Measurements from ENCODE around the gene SLC29A2. TPM values are rescaled to one million over a fixed set of nuclear protein-coding genes. Genes with fewer than 3 reads are reported as not detected.

SLC29A2 gene
- total RNA-seq, 1 experiment from 2014 or later = 30.2 TPM

- Mint-ChIP-seq H3K9me3 (peaks cover under 1% of the 10 kb centered on the region), H3K36me3 (peaks cover 2% of the 10 kb centered on the region; the same call in 1 of the 2 replicates), H3K27ac (peak overlapping the region; percentile 96), H3K27me3 (ENCODE audit: low read depth) (peaks cover 5% of the 10 kb centered on the region; the same call in 1 of the 2 replicates), H3K4me3 (peak overlapping the region; percentile 87), H3K4me1 (peaks cover 25% of the 10 kb centered on the region)
- DNase-seq (ENCODE audit: low spot score) = peak; percentile 78
- ATAC-seq = peak; percentile 6
- TF ChIP-seq HMGA2 (CRISPR knock-in tag; IDR thresholded peaks at IDR 0.05) (no peak), ZNF138 (CRISPR knock-in tag; conservative IDR thresholded peaks at IDR 0.05) (no peak), GABPB1 (CRISPR knock-in tag; IDR thresholded peaks at IDR 0.05) (0 out of 2 replicates have a peak, but pooled peaks have one; percentile 17), SP1 (CRISPR knock-in tag; conservative IDR thresholded peaks at IDR 0.05) (peak; percentile 55; the same call in 1 of the 2 replicates), ZNF121 (CRISPR knock-in tag; IDR thresholded peaks at IDR 0.05) (0 out of 2 replicates have a peak, but pooled peaks have one; percentile 13)
- ChIA-PET POLR2A (interaction anchor here (0.6 to 2.8 kb wide), 15 partner anchors 9 to 487 kb away, joined by 3 to 20 read pairs (median 6); partner anchors contain the start of genes BRMS1, NPAS4, RIN1 and SLC29A2), CTCF (interaction anchor here (0.7 to 5.8 kb wide), 40 partner anchors 9 to 607 kb away, joined by 3 to 319 read pairs (median 10); partner anchors contain the start of genes B4GAT1, BRMS1, DPP3 and FIBP)
Observed at GRCh38 chr11:66313321-66314185, 58.0 kb downstream of the SLC29A2 start.

- DNase-seq (ENCODE audit: low spot score) = peak; percentile 100
- ChIA-PET POLR2A (interaction anchor here (0.5 to 2.8 kb wide), 20 partner anchors 9 to 170 kb away, joined by 3 to 20 read pairs (median 5); partner anchors contain the start of genes BRMS1, NPAS4, RIN1 and SLC29A2), CTCF (interaction anchor here (0.5 to 5.8 kb wide), 46 partner anchors 9 to 607 kb away, joined by 3 to 319 read pairs (median 8); partner anchors contain the start of genes B4GAT1, BRMS1, DPP3 and FIBP)
- H3K27ac Mint-ChIP-seq = peak overlapping the region; percentile 99
- H3K36me3 Mint-ChIP-seq = no peaks in the 10 kb centered on the region
- H3K4me3 Mint-ChIP-seq = peak overlapping the region; percentile 87
- peaks cover 5% of the 10 kb centered on the region; the same call in 1 of the 2 replicates for H3K27me3 Mint-ChIP-seq (ENCODE audit: low read depth)
- peak; percentile 82 for ATAC-seq
- H3K4me1 Mint-ChIP-seq = peaks cover 18% of the 10 kb centered on the region
- H3K9me3 Mint-ChIP-seq = no peaks in the 10 kb centered on the region
- TF ChIP-seq GABPB1 (CRISPR knock-in tag; IDR thresholded peaks at IDR 0.05) (peak; percentile 13; the same call in 1 of the 2 replicates), ZNF425 (CRISPR knock-in tag; conservative IDR thresholded peaks at IDR 0.05) (no peak)
Observed at GRCh38 chr11:66312549-66313320, 58.8 kb downstream of the SLC29A2 start.

Other genes with a start within 250 kb of the SLC29A2 start
- gene KLC2, start 114.1 kb downstream of the SLC29A2 start, total RNA-seq (2021) = 52.3 to 54.9 TPM (median 54.1 TPM) in 3 replicates
- gene RAB1B, start 103.1 kb downstream of the SLC29A2 start, total RNA-seq (2021) = 125 to 134 TPM (median 130 TPM) in 3 replicates
- gene CNIH2, start 93.6 kb downstream of the SLC29A2 start, total RNA-seq (2021) = 12.2 to 12.9 TPM (median 12.2 TPM) in 3 replicates
- 86.0 to 86.9 TPM (median 86.4 TPM) in 3 replicates for gene YIF1A, start 82.6 kb downstream of the SLC29A2 start, total RNA-seq (2021)
- gene TMEM151A, start 79.9 kb downstream of the SLC29A2 start, total RNA-seq (2021) = 2.2 to 2.3 TPM (median 2.3 TPM) in 3 replicates
- 2.6 to 2.8 TPM (median 2.7 TPM) in 3 replicates for gene CD248, start 54.7 kb downstream of the SLC29A2 start, total RNA-seq (2021)
- 4.7 to 5.5 TPM (median 5.0 TPM) in 3 replicates for gene RIN1, start 35.3 kb downstream of the SLC29A2 start, total RNA-seq (2021)
- gene BRMS1, start 26.7 kb downstream of the SLC29A2 start, total RNA-seq (2021) = 37.0 to 44.5 TPM (median 40.8 TPM) in 3 replicates
- 34.1 to 37.0 TPM (median 36.3 TPM) in 3 replicates for gene B4GAT1, start 24.1 kb downstream of the SLC29A2 start, total RNA-seq (2021)
- gene NPAS4, start 49.3 kb upstream of the SLC29A2 start, total RNA-seq (2021) = 0.27 to 0.79 TPM (median 0.44 TPM) in 3 replicates
- gene MRPL11, start 67.1 kb upstream of the SLC29A2 start, total RNA-seq (2021) = 131 to 137 TPM (median 135 TPM) in 3 replicates
- gene PELI3, start 95.1 kb upstream of the SLC29A2 start, total RNA-seq (2021) = 6.7 to 7.8 TPM (median 6.8 TPM) in 3 replicates
- 77.0 to 86.7 TPM (median 83.4 TPM) in 3 replicates for gene DPP3, start 108.7 kb upstream of the SLC29A2 start, total RNA-seq (2021)
- 22.9 to 26.8 TPM (median 24.1 TPM) in 3 replicates for gene BBS1, start 138.9 kb upstream of the SLC29A2 start, total RNA-seq (2021)
- 11.1 to 14.8 TPM (median 13.7 TPM) in 3 replicates for gene ZDHHC24, start 174.3 kb upstream of the SLC29A2 start, total RNA-seq (2021)
- 18.5 to 20.4 TPM (median 19.2 TPM) in 3 replicates for gene ACTN3, start 175.1 kb upstream of the SLC29A2 start, total RNA-seq (2021)
- gene CTSF, start 196.8 kb upstream of the SLC29A2 start, total RNA-seq (2021) = 4.4 to 4.9 TPM (median 4.7 TPM) in 3 replicates
- gene CCDC87, start 221.3 kb upstream of the SLC29A2 start, total RNA-seq (2021) = 0.71 to 0.85 TPM (median 0.80 TPM) in 3 replicates
- 35.9 to 47.3 TPM (median 41.7 TPM) in 3 replicates for gene CCS, start 221.4 kb upstream of the SLC29A2 start, total RNA-seq (2021)
- gene RBM14, start 244.9 kb upstream of the SLC29A2 start, total RNA-seq (2021) = 92.0 to 146 TPM (median 137 TPM) in 3 replicates

Measured in WTC11 (cell line).